K562 (cell line): ENCODE results near the gene MICU2.

Experiments used
- CSDE1 ChIP-seq, 2 experiments: fragments of 450-650 bp; IDR thresholded peaks; 2 replicates each; pipeline ENCODE4 v1.6.1; 2016; ENCODE audit warnings: mild to moderate bottlenecking in 1 of 2
- E2F5 ChIP-seq: sonication (generic); formaldehyde crosslinking; IDR thresholded peaks from 2 replicates; pipeline ENCODE4 v1.8.0; 2022; ENCODE audit warnings: mild to moderate bottlenecking, missing genetic modification reagents
- MYNN ChIP-seq, 2 experiments: sonication (generic); formaldehyde crosslinking in 1 of 2; IDR thresholded peaks; 2 replicates each; pipeline versions ENCODE4 v1.5.0 to v1.6.1; 2016 to 2020; ENCODE audit warnings: antibody characterized with exemption in 1 of 2, missing genetic modification reagents in 1 of 2
- RFX5 ChIP-seq: IDR thresholded peaks from 2 replicates; pipeline ENCODE4 v1.6.1; 2011; ENCODE audit warnings: low read depth, mild to moderate bottlenecking, improper control_type of control experiment, low read length
- SNIP1 ChIP-seq: fragments of 450-650 bp; IDR thresholded peaks from 2 replicates; pipeline ENCODE4 v1.7.1; 2017; ENCODE audit warnings: low read depth, mild to moderate bottlenecking
- SRF ChIP-seq, 2 experiments: fragments of 250-450, 450-650 bp in 1 of 2; sonication (Bioruptor Pico) in 1 of 2; sonication (generic) in 1 of 2; formaldehyde crosslinking; IDR thresholded peaks; 2 replicates each; pipeline versions ENCODE4 v1.5.0 to v1.5.1; 2020 to 2022; ENCODE audit warnings: mild to moderate bottlenecking in 1 of 2, missing genetic modification reagents in 1 of 2
- ZNF184 ChIP-seq: sonication (generic); formaldehyde crosslinking; IDR thresholded peaks from 2 replicates; pipeline ENCODE4 v1.5.0; 2020; ENCODE audit warnings: missing genetic modification reagents

GRCh38 chr13:21579754-21580316 is 24.1 kb downstream of the MICU2 start:
- TF ChIP-seq ZNF184 (CRISPR knock-in tag) (no peak), MYNN (IDR thresholded peaks at IDR 0.05) (no peak), MYNN (CRISPR knock-in tag; IDR thresholded peaks at IDR 0.05) (no peak), SRF (CRISPR knock-in tag; IDR thresholded peaks at IDR 0.05) (no peak), E2F5 (CRISPR knock-in tag) (no peak), SNIP1 (no peak), RFX5 (no peak), CSDE1 (IDR thresholded peaks at IDR 0.05) (no peak)
